Heart left ventricle (tissue), 13 donors: ENCODE measurements around the gene RAPGEF5.

Experiments
- POLR2A ChIP-seq, 2 donors: fragments of 450-650 bp; IDR thresholded peaks; one replicate each; pipeline ENCODE4 v1.6.1; 2017; ENCODE audit warnings: antibody characterized with exemption in 2 of 2, mild to moderate bottlenecking in 2 of 2, moderate library complexity in 2 of 2
- TF ChIP-seq, protein P1 (sequence below), 12 donors: fragments of 200-600 bp; sonication (generic) in 4 of 12; IDR thresholded peaks; one replicate each; pipeline versions ENCODE4 v1.5.0 to v1.8.0; 2018 to 2022; ENCODE audit warnings: antibody characterized with exemption in 12 of 12, mild to moderate bottlenecking in 5 of 12
- donor health status: ischemic (EF 13 %, LVEDD 7.1; RV severe dilation, severe dysfunction).
- donor health status: DM: no; HTN: yes; CAD: no.
- donor health status: DM: no; HTN: no; CAD: no.
- donor health status: ischemic (EF 25% LVEDD 6.9; RV normal size, moderate dysfunction).
- donor health status: ischemic (EF 25% LVEDD 5.7; RV mildly dilated, moderate dysfunction).
- donor health status: ischemic (EF 35%, LVEDD 5.7; RV mildly dilated, moderate dysfunction).
- donor health status: nonischemic (EF 11% LVEDD 7.7; RV severe dilation, severe dysfunction).
- donor health status: DM: yes; HTN: yes; CAD: no.
- donor health status: PGD.
- donor health status: ischemic (EF 29% LVEDD 5.4; RV normal size, mild dysfunction).
- donor health status: nonischemic (EF 23%, LVEDD 6.1; RV moderate dilation, normal function).

DNA sequence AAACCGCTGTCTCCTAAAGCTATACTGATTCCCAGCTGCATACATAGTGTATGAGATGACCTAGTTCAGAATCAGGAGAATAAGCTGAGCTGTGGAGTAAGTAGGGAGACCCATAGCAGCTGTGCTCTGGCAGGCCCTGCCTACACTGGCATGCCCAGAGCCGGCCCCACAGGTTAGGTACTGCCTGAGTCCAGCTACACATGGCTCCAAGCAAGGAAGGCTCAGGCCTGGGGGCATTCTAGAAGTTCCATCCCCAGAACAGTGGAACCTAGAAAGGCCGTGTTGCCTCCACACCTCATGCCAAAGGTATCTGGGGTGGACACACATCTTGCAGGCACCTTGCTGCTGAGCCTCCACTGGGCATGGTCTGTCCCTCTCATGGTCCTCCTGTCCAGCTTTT, 215.6 kb downstream of the RAPGEF5 start:
- TF ChIP-seq, protein P1, sequence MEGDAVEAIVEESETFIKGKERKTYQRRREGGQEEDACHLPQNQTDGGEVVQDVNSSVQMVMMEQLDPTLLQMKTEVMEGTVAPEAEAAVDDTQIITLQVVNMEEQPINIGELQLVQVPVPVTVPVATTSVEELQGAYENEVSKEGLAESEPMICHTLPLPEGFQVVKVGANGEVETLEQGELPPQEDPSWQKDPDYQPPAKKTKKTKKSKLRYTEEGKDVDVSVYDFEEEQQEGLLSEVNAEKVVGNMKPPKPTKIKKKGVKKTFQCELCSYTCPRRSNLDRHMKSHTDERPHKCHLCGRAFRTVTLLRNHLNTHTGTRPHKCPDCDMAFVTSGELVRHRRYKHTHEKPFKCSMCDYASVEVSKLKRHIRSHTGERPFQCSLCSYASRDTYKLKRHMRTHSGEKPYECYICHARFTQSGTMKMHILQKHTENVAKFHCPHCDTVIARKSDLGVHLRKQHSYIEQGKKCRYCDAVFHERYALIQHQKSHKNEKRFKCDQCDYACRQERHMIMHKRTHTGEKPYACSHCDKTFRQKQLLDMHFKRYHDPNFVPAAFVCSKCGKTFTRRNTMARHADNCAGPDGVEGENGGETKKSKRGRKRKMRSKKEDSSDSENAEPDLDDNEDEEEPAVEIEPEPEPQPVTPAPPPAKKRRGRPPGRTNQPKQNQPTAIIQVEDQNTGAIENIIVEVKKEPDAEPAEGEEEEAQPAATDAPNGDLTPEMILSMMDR (IDR thresholded peaks at IDR 0.05), result no peak
- no peak for TF ChIP-seq POLR2A (IDR thresholded peaks at IDR 0.05)
